ENCODE results near the gene CLIP2.

DNA sequence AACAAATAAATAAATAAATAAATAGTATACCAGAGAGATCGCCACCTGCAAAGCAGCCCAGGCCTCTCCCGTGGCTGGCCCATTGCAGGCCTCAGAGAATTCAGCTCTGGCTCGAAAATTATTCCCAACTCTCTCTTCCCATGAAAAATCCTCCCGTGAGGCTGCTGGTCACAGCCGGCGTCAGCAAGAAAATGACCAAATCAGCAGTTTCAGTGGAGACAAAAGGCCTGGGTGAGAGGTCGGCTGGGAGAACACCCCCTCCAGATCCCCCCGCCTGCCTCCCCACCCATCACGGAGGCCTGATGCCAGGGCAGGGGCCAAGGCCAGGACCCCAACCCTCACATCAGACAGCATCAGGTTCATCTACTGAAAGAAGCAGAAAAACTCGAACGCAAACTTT lies 3.1 kb upstream of the CLIP2 start:
- TF ChIP-seq SUZ12 (IDR thresholded peaks at IDR 0.05) (no peak), BHLHE40 (IDR thresholded peaks at IDR 0.05; ENCODE audit: borderline replicate concordance) (no peak), TARDBP (IDR thresholded peaks at IDR 0.05) (no peak), FOXK2 (IDR thresholded peaks at IDR 0.05) (no peak), ELF4 (IDR thresholded peaks at IDR 0.05) (no peak), SP1 (IDR thresholded peaks at IDR 0.05) (no peak), NFRKB (IDR thresholded peaks at IDR 0.05) (no peak), FOXM1 (IDR thresholded peaks at IDR 0.05; ENCODE audit: borderline replicate concordance) (no peak), ARNT (IDR thresholded peaks at IDR 0.05) (no peak), FOXA1 (IDR thresholded peaks at IDR 0.05) (no peak), CTBP1 (IDR thresholded peaks at IDR 0.05; ENCODE audit: borderline replicate concordance) (no peak), L3MBTL2 (conservative IDR thresholded peaks at IDR 0.05) (no peak), HDGF (IDR thresholded peaks at IDR 0.05; ENCODE audit: borderline replicate concordance) (no peak)
- TF ChIP-seq, protein P1, sequence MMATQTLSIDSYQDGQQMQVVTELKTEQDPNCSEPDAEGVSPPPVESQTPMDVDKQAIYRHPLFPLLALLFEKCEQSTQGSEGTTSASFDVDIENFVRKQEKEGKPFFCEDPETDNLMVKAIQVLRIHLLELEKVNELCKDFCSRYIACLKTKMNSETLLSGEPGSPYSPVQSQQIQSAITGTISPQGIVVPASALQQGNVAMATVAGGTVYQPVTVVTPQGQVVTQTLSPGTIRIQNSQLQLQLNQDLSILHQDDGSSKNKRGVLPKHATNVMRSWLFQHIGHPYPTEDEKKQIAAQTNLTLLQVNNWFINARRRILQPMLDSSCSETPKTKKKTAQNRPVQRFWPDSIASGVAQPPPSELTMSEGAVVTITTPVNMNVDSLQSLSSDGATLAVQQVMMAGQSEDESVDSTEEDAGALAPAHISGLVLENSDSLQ (IDR thresholded peaks at IDR 0.05) = no peak

Measured in HEK293T (cell line).